Mesenchymal stem cell (in vitro differentiated cells and primary cell): ENCODE data around the gene SACM1L.
A peak's percentile ranks its signal among the peaks of the same experiment; 100 is the strongest.

Source experiments
- DNase-seq: peaks from one replicate; pipeline ENCODE4 v3.0.0-alpha.2; 2013
- H2AFZ ChIP-seq: one replicate; pipeline ENCODE4 v1.6.1; 2013; ENCODE audit warnings: low read depth, mild to moderate bottlenecking, control low read depth, inconsistent platforms, low read length, moderate library complexity
- H2AK5ac ChIP-seq: 2 replicates; pipeline ENCODE4 v1.6.1; 2013; ENCODE audit warnings: low read length, moderate library complexity, mild to moderate bottlenecking, inconsistent platforms; ENCODE audit not compliant: severe bottlenecking
- H2BK120ac ChIP-seq: one replicate; pipeline ENCODE4 v1.6.1; 2013; ENCODE audit warnings: low read depth, mild to moderate bottlenecking, inconsistent platforms, low read length, moderate library complexity
- H2BK12ac ChIP-seq, 2 experiments: one replicate each; pipeline ENCODE4 v1.6.1; 2013; ENCODE audit warnings: inconsistent platforms in 2 of 2, low read length in 2 of 2, mild to moderate bottlenecking in 2 of 2, moderate library complexity in 2 of 2, control low read depth in 1 of 2
- H2BK15ac ChIP-seq: one replicate; pipeline ENCODE4 v1.6.1; 2013; ENCODE audit warnings: mild to moderate bottlenecking, low read depth, inconsistent platforms; ENCODE audit not compliant: poor library complexity, severe bottlenecking
- H2BK5ac ChIP-seq: 2 replicates; pipeline ENCODE4 v1.6.1; 2013; ENCODE audit warnings: low read depth, mild to moderate bottlenecking, low read length, control low read depth, inconsistent platforms; ENCODE audit not compliant: poor library complexity, severe bottlenecking
- H3K14ac ChIP-seq, 2 experiments: one replicate each; pipeline ENCODE4 v1.6.1; 2013; ENCODE audit warnings: inconsistent platforms in 2 of 2, low read length in 2 of 2, control low read depth in 1 of 2, mild to moderate bottlenecking in 1 of 2, moderate library complexity in 1 of 2
- H3K18ac ChIP-seq, 2 experiments: one replicate each; pipeline ENCODE4 v1.6.1; 2013; ENCODE audit warnings: inconsistent platforms in 2 of 2, low read length in 2 of 2, control low read depth in 1 of 2, low read depth in 1 of 2, mild to moderate bottlenecking in 1 of 2
- H3K23ac ChIP-seq, 2 experiments: one replicate each; pipeline ENCODE4 v1.6.1; 2013; ENCODE audit warnings: inconsistent platforms in 2 of 2, low read length in 2 of 2, mild to moderate bottlenecking in 2 of 2, moderate library complexity in 2 of 2, control low read depth in 1 of 2
- H3K27ac ChIP-seq: 2 replicates; pipeline ENCODE4 v1.5.1; 2013; ENCODE audit warnings: mild to moderate bottlenecking, moderate library complexity, low read length, control low read depth, inconsistent platforms; ENCODE audit not compliant: poor library complexity, severe bottlenecking
- H3K27me3 ChIP-seq, 2 experiments: 2 replicates each; pipeline versions ENCODE4 v1.6.1 to v1.7.0; 2013; ENCODE audit warnings: low read length in 2 of 2, mild to moderate bottlenecking in 2 of 2, moderate library complexity in 2 of 2, control low read depth in 1 of 2, inconsistent platforms in 1 of 2; ENCODE audit not compliant: control insufficient read depth in 1 of 2, insufficient read depth in 1 of 2
- H3K36me3 ChIP-seq, 2 experiments: 2 replicates each; pipeline versions ENCODE4 v1.6.1 to v1.7.0; 2013; ENCODE audit warnings: low read length in 2 of 2, control low read depth in 1 of 2, inconsistent platforms in 1 of 2, low read depth in 1 of 2, mild to moderate bottlenecking in 1 of 2; ENCODE audit not compliant: insufficient read depth in 2 of 2, control insufficient read depth in 1 of 2
- H3K4ac ChIP-seq, 2 experiments: one replicate each; pipeline ENCODE4 v1.6.1; 2013; ENCODE audit warnings: inconsistent platforms in 2 of 2, low read length in 2 of 2, mild to moderate bottlenecking in 2 of 2, moderate library complexity in 2 of 2, control low read depth in 1 of 2, low read depth in 1 of 2
- H3K4me1 ChIP-seq: 2 replicates; pipeline ENCODE4 v1.6.1; 2013; ENCODE audit warnings: low read depth, low read length, control low read depth; ENCODE audit not compliant: control insufficient read depth, insufficient read depth
- H3K4me2 ChIP-seq: 2 replicates; pipeline ENCODE4 v1.6.1; 2013; ENCODE audit warnings: low read length, mild to moderate bottlenecking, inconsistent platforms; ENCODE audit not compliant: poor library complexity, severe bottlenecking
- H3K4me3 ChIP-seq, 2 experiments: 2 replicates each; pipeline versions ENCODE4 v1.5.1 to v1.7.0; 2013; ENCODE audit warnings: low read length in 2 of 2, mild to moderate bottlenecking in 2 of 2, control low read depth in 1 of 2, low read depth in 1 of 2; ENCODE audit not compliant: insufficient read depth in 1 of 2
- H3K79me1 ChIP-seq: replicated peaks from 2 replicates; pipeline ENCODE4 v1.6.1; 2013; ENCODE audit warnings: mild to moderate bottlenecking, control low read depth, low read length, inconsistent platforms; ENCODE audit not compliant: poor library complexity, severe bottlenecking
- H3K9ac ChIP-seq: 2 replicates; pipeline ENCODE4 v1.7.0; 2013; ENCODE audit warnings: mild to moderate bottlenecking, low read length, moderate library complexity
- H3K9me3 ChIP-seq: 2 replicates; pipeline ENCODE4 v1.7.0; 2013; ENCODE audit warnings: mild to moderate bottlenecking, low read length; ENCODE audit not compliant: control insufficient read depth
- H4K8ac ChIP-seq: one replicate; pipeline ENCODE4 v1.6.1; 2013; ENCODE audit warnings: inconsistent platforms, mild to moderate bottlenecking, low read length, moderate library complexity
- H4K91ac ChIP-seq: one replicate; pipeline ENCODE4 v1.6.1; 2013; ENCODE audit warnings: mild to moderate bottlenecking, low read length, inconsistent platforms
- WGBS: methylation state at CpG from one replicate; pipeline ENCODE4 v1.1.7; 2013; ENCODE audit warnings: mixed read lengths; 5-methylcytosine and 5-hydroxymethylcytosine counted together

Gene SACM1L

DNA sequence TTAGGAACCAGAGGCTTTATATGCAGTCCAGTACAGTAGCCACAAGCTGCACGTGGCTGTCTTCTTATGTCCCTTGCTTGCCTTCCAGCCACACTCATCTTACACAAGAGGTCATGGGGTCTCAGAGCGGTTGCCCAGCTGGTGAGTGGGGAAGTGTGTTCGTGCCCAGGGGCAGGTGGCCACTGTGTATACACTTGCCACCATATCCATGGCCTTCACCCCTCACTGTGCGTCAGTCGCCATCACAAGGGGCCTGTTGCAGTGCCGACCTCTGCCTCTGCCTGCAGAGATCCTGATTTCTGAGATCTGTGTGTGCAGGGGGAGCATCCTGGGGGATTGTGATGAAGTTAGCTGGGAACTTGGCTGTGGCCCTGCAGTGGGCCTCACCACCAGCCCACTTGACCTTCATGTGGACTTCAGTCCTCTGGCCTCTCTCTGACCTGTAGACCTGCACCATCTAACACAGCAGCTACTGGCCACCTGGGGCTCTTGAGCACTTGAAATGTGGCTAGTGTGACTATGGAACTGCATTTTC lies 43.1 kb upstream of the SACM1L start:
- no peak overlapping the region for H2BK15ac ChIP-seq

DNA sequence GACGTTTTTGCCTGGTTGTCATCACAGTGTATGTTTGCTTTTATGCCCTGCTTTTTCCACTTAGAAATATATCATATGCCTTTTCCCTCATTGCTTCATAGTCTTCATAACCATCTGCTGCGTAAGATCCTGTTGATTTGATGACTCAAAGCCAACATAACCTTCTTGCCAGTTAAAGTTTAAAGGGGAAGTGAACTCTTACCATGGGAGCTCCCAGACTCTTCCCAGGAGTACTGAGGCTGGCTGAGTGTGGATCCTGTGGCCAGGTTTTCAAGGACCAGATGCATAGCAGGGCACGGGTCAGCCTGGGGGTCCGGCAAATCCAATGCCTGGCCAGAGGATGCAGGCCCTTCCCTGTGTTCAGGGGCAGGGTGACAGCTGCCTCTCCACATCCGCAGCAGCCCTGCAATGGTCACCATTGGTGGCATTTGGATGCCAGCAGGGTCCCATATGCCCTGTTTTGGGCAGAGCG lies 42.0 kb upstream of the SACM1L start:
- H3K9ac ChIP-seq: peak overlapping the region; percentile 90
- H2AFZ ChIP-seq: no peak overlapping the region
- H2BK15ac ChIP-seq: peak overlapping the region; percentile 65
- no peaks in the 10 kb centered on the region for H3K27me3 ChIP-seq
- peak overlapping the region; percentile 16 to 81 for H2BK12ac ChIP-seq
- no peak overlapping the region for H3K4me3 ChIP-seq
- H4K8ac ChIP-seq: peak overlapping the region; percentile 97
- peak overlapping the region; percentile 74 to 88 for H3K18ac ChIP-seq
- H3K23ac ChIP-seq: no peak overlapping the region
- H2BK5ac ChIP-seq: no peak overlapping the region
- H3K4me2 ChIP-seq: no peak overlapping the region
- peak overlapping the region; percentile 80 for H2BK120ac ChIP-seq
- peaks cover 30% of the 10 kb centered on the region for H3K4me1 ChIP-seq
- H2AK5ac ChIP-seq: peak overlapping the region; percentile 11
- H3K14ac ChIP-seq: peak overlapping the region in 1 of 2 experiments; percentile 30
- peaks cover 8% of the 10 kb centered on the region for H3K79me1 ChIP-seq
- peaks cover 0 to 3% of the 10 kb centered on the region in 2 experiments for H3K36me3 ChIP-seq
- H4K91ac ChIP-seq: peak overlapping the region; percentile 96
- peak overlapping the region; percentile 75 for H3K27ac ChIP-seq
- H3K4ac ChIP-seq: peak overlapping the region; percentile 12 to 94
- H3K9me3 ChIP-seq: no peaks in the 10 kb centered on the region
- DNase-seq: peak; percentile 92
- 29% methylated on average over 6 of the region's 6 CpGs for WGBS

More for the DNA sequence above, 43.1 kb upstream of the SACM1L start:
- Histone ChIP-seq H3K4me1 (peaks cover 30% of the 10 kb centered on the region), H3K4me3 (no peak overlapping the region), H3K23ac (peak overlapping the region in 1 of 2 experiments; percentile 37), H4K8ac (peak overlapping the region; percentile 77), H3K14ac (peak overlapping the region in 1 of 2 experiments; percentile 57), H4K91ac (peak overlapping the region; percentile 28), H3K27me3 (no peaks in the 10 kb centered on the region), H3K36me3 (peaks cover 3 to 5% of the 10 kb centered on the region in 2 experiments), H3K9ac (peak overlapping the region; percentile 90), H3K4me2 (no peak overlapping the region), H2AK5ac (peak overlapping the region; percentile 36), H3K79me1 (peaks cover 6% of the 10 kb centered on the region), H3K27ac (peak overlapping the region; percentile 8), H3K18ac (peak overlapping the region; percentile 26 to 84), H3K9me3 (no peaks in the 10 kb centered on the region), H2BK12ac (peak overlapping the region; percentile 51 to 98), H2BK120ac (no peak overlapping the region), H3K4ac (peak overlapping the region in 1 of 2 experiments; percentile 40), H2AFZ (no peak overlapping the region), H2BK5ac (peak overlapping the region; percentile 15)
- peak; percentile 71 for DNase-seq
- 87% methylated on average over 5 of the region's 6 CpGs for WGBS

DNA sequence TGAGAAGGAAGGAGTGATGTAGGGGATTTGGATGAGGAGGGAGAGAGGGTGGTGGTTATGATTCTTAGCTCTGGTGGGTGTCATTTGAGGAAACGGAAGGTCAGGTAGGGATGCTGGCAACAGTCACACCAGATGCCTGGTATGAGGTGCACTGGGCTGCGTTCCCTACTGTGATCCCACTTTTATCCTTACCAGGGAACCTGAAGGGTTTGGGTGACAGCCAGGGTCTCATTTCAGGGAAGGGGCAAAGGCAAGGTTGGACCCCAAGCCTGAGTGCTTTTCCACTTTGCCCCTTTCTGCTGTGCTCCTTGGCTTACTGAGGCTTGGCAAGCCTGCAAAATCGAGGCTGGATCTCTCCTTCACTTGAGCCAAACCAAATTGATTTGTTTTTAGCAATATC lies 36.0 kb upstream of the SACM1L start:
- no peak for DNase-seq
- Histone ChIP-seq H3K9ac (peak overlapping the region; percentile 8), H4K8ac (no peak overlapping the region), H2BK12ac (no peak overlapping the region), H3K27me3 (no peaks in the 10 kb centered on the region), H3K4ac (no peak overlapping the region), H2BK5ac (no peak overlapping the region), H3K14ac (no peak overlapping the region), H3K4me2 (no peak overlapping the region), H3K4me3 (no peak overlapping the region), H3K18ac (no peak overlapping the region), H3K36me3 (peaks cover 0 to 8% of the 10 kb centered on the region in 2 experiments), H3K4me1 (peaks cover 1% of the 10 kb centered on the region), H2BK15ac (no peak overlapping the region), H4K91ac (no peak overlapping the region), H2BK120ac (no peak overlapping the region), H3K79me1 (peaks cover 16% of the 10 kb centered on the region), H2AK5ac (no peak overlapping the region), H3K27ac (no peak overlapping the region), H2AFZ (no peak overlapping the region), H3K23ac (no peak overlapping the region), H3K9me3 (no peaks in the 10 kb centered on the region)
- WGBS: 93% methylated on average over 2 of the region's 3 CpGs

DNA sequence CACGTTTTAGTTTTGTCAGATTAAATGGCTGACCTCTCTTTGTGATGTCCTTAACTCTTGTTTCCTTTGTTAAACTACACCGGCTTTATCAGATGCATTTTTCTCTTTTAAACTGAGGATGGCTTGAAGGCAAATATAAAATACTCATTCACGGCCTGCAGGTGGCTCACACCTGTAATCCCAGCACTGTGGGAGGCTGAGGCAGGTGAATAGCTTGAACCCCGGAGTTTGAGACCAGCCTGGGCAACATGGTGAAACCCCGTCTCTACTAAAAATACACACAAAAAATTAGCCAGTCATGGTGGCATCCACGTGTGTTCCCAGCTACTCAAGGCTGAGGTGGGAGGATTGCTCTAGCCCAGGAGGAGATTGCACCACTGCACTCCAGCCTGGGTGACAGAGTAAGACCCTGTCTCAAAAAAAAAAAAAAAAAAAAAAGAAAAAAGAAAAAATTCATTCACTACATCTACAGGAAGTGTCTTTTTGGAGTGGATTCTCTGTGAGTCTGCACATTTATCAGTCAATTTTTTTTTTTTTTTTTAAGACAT lies 34.7 kb upstream of the SACM1L start:
- H3K4me3 ChIP-seq: peak overlapping the region in 1 of 2 experiments; percentile 50
- no peaks in the 10 kb centered on the region for H3K27me3 ChIP-seq
- no peak for DNase-seq
- no peak overlapping the region for H3K18ac ChIP-seq
- H3K4me1 ChIP-seq: peaks cover 1% of the 10 kb centered on the region
- no peak overlapping the region for H3K27ac ChIP-seq
- no peak overlapping the region for H3K4ac ChIP-seq
- H3K4me2 ChIP-seq: no peak overlapping the region
- peak overlapping the region; percentile 68 for H3K9ac ChIP-seq
- no peak overlapping the region for H4K8ac ChIP-seq
- peaks cover 0 to 8% of the 10 kb centered on the region in 2 experiments for H3K36me3 ChIP-seq
- no peak overlapping the region for H4K91ac ChIP-seq
- H3K14ac ChIP-seq: no peak overlapping the region
- H2BK120ac ChIP-seq: no peak overlapping the region
- WGBS: 61% methylated on average over 4 of the region's 6 CpGs
- H2AFZ ChIP-seq: no peak overlapping the region
- no peak overlapping the region for H2AK5ac ChIP-seq
- no peak overlapping the region for H2BK15ac ChIP-seq
- H2BK5ac ChIP-seq: no peak overlapping the region
- H3K9me3 ChIP-seq: no peaks in the 10 kb centered on the region
- H3K23ac ChIP-seq: no peak overlapping the region
- no peak overlapping the region for H2BK12ac ChIP-seq
- H3K79me1 ChIP-seq: peaks cover 18% of the 10 kb centered on the region
